Loucy (cell line): ENCODE data around the gene PLIN3.
"Not testable (repeated sequence)": the region's sequence is repeated elsewhere in the genome, so short reads cannot be mapped to it uniquely, and the experiment has no call there.

ENCODE experiments used
- H2AFZ ChIP-seq: fragments of 200-600 bp; sonication (generic); 2 replicates; pipeline ENCODE4 v1.6.0; 2016; ENCODE audit warnings: antibody characterized with exemption, mild to moderate bottlenecking, low read length, moderate library complexity
- H3F3A ChIP-seq: fragments of 200-600 bp; 2 replicates; pipeline ENCODE4 v1.6.0; 2016; ENCODE audit warnings: antibody characterized with exemption, low read depth, mild to moderate bottlenecking
- H3K27me3 ChIP-seq: fragments of 200-600 bp; sonication (generic); 2 replicates; pipeline ENCODE4 v1.6.1; 2014; ENCODE audit warnings: low read length, mild to moderate bottlenecking; ENCODE audit not compliant: insufficient read depth, poor library complexity, severe bottlenecking
- H3K36me3 ChIP-seq: fragments of 200-600 bp; sonication (generic); 2 replicates; pipeline ENCODE4 v1.6.1; 2016; ENCODE audit warnings: low read length; ENCODE audit not compliant: insufficient read depth
- H3K4me1 ChIP-seq: fragments of 200-600 bp; sonication (generic); 2 replicates; pipeline ENCODE4 v1.5.1; 2014; ENCODE audit warnings: low read length, mild to moderate bottlenecking; ENCODE audit not compliant: insufficient read depth, poor library complexity, severe bottlenecking
- H3K4me2 ChIP-seq: fragments of 200-600 bp; sonication (generic); 2 replicates; pipeline ENCODE4 v1.6.0; 2014; ENCODE audit warnings: antibody characterized with exemption, low read length, low read depth, mild to moderate bottlenecking; ENCODE audit not compliant: poor library complexity, severe bottlenecking
- H3K4me3 ChIP-seq: fragments of 200-600 bp; sonication (generic); 2 replicates; pipeline ENCODE4 v1.5.1; 2014; ENCODE audit warnings: low read length, mild to moderate bottlenecking, mixed read lengths; ENCODE audit not compliant: poor library complexity, severe bottlenecking
- H3K79me2 ChIP-seq: fragments of 200-600 bp; sonication (generic); 2 replicates; pipeline ENCODE4 v1.6.1; 2014; ENCODE audit warnings: low read length; ENCODE audit not compliant: insufficient read depth
- H3K9ac ChIP-seq: fragments of 200-600 bp; sonication (generic); 2 replicates; pipeline ENCODE4 v1.6.0; 2014; ENCODE audit warnings: mild to moderate bottlenecking, low read depth, low read length, moderate library complexity; ENCODE audit not compliant: poor library complexity, severe bottlenecking
- H3K9me2 ChIP-seq: fragments of 200-600 bp; sonication (generic); replicated peaks from 2 replicates; pipeline ENCODE4 v1.6.1; 2016; ENCODE audit warnings: low read depth, low read length, mixed read lengths
- H3K9me3 ChIP-seq: fragments of 200-600 bp; sonication (generic); 2 replicates; pipeline ENCODE4 v1.6.1; 2014; ENCODE audit warnings: mild to moderate bottlenecking, antibody characterized with exemption, low read length, low read depth; ENCODE audit not compliant: insufficient read depth
- H4K20me1 ChIP-seq: fragments of 200-600 bp; sonication (generic); 2 replicates; pipeline ENCODE4 v1.6.0; 2014; ENCODE audit warnings: antibody characterized with exemption, low read length, mild to moderate bottlenecking; ENCODE audit not compliant: insufficient read depth, poor library complexity, severe bottlenecking
- EZH2phosphoT487 ChIP-seq: fragments of 200-600 bp; IDR thresholded peaks from 2 replicates; pipeline ENCODE4 v1.6.1; 2018; ENCODE audit warnings: antibody characterized with exemption, mild to moderate bottlenecking, moderate library complexity, borderline replicate concordance
- TF ChIP-seq, protein P1 (sequence below): fragments of 200-600 bp; sonication (generic); conservative IDR thresholded peaks from 2 replicates; pipeline ENCODE4 v1.5.1; 2014; ENCODE audit warnings: mild to moderate bottlenecking, antibody characterized with exemption, low read length

PLIN3 gene

DNA sequence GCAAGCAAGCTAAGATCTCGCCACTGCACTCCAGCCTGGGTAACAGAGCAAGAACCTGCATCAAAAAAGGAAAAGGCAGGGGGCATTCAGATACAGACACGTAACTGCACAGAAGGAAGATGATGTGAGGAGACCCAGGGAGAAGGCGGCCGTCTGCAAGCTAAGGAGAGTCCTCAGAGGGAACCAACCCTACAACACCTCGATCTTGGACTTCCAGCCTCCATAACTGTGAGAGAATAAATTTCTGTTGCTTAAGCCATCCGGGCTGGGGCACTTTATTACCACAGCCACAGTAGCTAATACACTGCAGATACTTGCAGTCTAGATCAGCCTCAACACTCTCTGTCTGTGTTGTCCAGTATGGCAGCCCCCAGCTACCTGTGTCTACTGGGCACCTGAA lies 43.9 kb downstream of the PLIN3 start:
- H3K27me3 ChIP-seq: no peaks in the 10 kb centered on the region
- H3K9ac ChIP-seq: no peak overlapping the region
- no peaks in the 10 kb centered on the region for H3K9me2 ChIP-seq
- no peaks in the 10 kb centered on the region for H3F3A ChIP-seq
- H3K36me3 ChIP-seq: no peaks in the 10 kb centered on the region
- H3K4me2 ChIP-seq: no peak overlapping the region
- H3K4me3 ChIP-seq: no peak overlapping the region
- TF ChIP-seq, protein P1, sequence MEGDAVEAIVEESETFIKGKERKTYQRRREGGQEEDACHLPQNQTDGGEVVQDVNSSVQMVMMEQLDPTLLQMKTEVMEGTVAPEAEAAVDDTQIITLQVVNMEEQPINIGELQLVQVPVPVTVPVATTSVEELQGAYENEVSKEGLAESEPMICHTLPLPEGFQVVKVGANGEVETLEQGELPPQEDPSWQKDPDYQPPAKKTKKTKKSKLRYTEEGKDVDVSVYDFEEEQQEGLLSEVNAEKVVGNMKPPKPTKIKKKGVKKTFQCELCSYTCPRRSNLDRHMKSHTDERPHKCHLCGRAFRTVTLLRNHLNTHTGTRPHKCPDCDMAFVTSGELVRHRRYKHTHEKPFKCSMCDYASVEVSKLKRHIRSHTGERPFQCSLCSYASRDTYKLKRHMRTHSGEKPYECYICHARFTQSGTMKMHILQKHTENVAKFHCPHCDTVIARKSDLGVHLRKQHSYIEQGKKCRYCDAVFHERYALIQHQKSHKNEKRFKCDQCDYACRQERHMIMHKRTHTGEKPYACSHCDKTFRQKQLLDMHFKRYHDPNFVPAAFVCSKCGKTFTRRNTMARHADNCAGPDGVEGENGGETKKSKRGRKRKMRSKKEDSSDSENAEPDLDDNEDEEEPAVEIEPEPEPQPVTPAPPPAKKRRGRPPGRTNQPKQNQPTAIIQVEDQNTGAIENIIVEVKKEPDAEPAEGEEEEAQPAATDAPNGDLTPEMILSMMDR: no peak
- no peak for TF ChIP-seq EZH2phosphoT487
- no peaks in the 10 kb centered on the region for H3K9me3 ChIP-seq
- H4K20me1 ChIP-seq: peaks cover 3% of the 10 kb centered on the region
- H2AFZ ChIP-seq: no peak overlapping the region
- H3K79me2 ChIP-seq: no peaks in the 10 kb centered on the region
- H3K4me1 ChIP-seq: no peaks in the 10 kb centered on the region

DNA sequence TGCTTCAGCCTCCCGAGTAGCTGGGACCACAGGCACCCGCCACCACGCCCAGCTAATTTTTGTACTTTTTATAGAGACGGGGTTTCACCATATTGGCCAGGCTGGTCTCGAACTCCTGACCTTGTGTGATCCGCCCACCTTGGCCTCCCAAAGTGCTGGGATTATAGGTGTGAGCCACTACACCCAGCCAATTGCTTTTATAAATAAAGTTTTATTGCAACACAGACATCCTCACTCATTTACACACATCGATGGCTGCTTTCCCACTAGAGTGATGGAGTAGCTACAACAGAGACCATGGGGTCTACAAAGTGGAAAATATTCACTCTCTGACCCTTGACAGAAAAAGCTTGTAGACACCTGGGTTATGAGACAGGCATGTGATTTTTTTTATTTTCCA lies 45.1 kb downstream of the PLIN3 start:
- H4K20me1 ChIP-seq, H3K4me1 ChIP-seq, H2AFZ ChIP-seq, H3K36me3 ChIP-seq, H3K9ac ChIP-seq, H3K4me3 ChIP-seq, H3K9me2 ChIP-seq, H3K79me2 ChIP-seq, H3K9me3 ChIP-seq, H3K4me2 ChIP-seq, H3K27me3 ChIP-seq, H3F3A ChIP-seq: not testable (repeated sequence)

DNA sequence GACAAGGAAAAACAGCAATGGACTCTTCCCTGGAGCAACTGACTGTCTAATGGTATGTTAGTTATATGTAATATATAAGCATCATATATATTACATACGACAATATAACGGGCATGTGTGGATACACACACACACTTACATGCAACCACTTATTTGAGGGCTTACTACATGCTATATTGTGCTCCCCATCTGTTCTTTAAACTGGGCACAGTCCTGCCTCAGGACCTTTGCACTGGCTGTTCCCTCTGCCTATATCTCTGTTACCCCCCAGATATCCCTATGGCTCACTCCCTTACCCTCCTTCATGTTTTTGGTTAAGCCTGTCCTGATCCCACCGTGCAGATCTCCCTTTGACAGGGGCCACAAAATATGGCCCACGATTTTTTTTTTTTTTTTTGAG lies 46.2 kb downstream of the PLIN3 start:
- no peak overlapping the region for H3K9ac ChIP-seq
- no peaks in the 10 kb centered on the region for H3K9me3 ChIP-seq
- H3K79me2 ChIP-seq: no peaks in the 10 kb centered on the region
- H3K36me3 ChIP-seq: peaks cover 19% of the 10 kb centered on the region; the same call in 1 of the 2 replicates
- H3K4me2 ChIP-seq: no peak overlapping the region
- H3K27me3 ChIP-seq: no peaks in the 10 kb centered on the region
- no peaks in the 10 kb centered on the region for H4K20me1 ChIP-seq
- no peaks in the 10 kb centered on the region for H3K9me2 ChIP-seq
- no peaks in the 10 kb centered on the region for H3K4me1 ChIP-seq
- no peak overlapping the region for H2AFZ ChIP-seq
- H3K4me3 ChIP-seq: no peak overlapping the region
- no peaks in the 10 kb centered on the region for H3F3A ChIP-seq
- TF ChIP-seq, protein P1: no peak
- no peak for TF ChIP-seq EZH2phosphoT487

DNA sequence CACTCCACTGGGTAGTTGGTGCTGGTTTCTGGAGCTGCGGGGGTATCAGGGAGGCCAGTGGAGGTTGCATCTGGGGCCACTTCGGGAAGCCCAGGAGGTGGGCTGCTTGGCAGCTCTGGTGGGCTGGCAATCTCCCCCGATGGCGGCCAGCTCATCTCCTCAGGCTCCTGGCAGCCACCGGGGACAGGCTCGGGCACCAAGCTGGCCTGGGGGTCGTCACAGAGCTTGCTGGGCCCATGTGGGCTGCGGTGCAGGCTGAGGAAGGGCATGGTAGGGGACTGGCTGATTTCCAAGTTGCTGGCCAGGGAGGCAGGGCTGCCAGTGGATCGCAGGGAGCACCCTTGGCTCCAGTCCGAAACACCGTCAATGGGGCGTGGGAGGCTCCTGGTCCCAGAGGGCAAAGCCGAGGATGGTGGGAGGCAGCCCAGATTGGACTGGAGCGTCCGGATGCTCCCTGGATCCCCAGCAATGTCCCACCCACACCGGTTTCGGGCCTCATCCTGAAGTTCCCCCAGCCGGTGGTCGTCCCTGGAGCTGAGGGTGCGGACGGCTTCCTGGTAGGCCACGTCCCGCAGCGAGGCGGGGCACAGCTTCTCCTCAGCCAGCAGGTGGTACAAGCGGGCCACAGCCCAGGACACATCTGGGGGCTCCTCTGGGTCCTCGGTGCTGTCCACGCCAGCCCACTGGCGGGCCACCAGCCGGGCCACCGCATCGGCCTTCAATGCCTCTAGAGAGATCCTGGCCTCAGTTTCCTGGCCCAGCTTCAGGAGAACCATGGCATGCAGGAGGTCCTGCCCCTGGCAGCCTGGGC lies 49.8 kb downstream of the PLIN3 start:
- no peaks in the 10 kb centered on the region for H3K79me2 ChIP-seq

More for the DNA sequence above, 49.8 kb downstream of the PLIN3 start:
- Histone ChIP-seq H3K36me3 (peaks cover 21% of the 10 kb centered on the region; the same call in 1 of the 2 replicates), H3F3A (no peaks in the 10 kb centered on the region), H3K4me2 (no peak overlapping the region), H3K9ac (no peak overlapping the region), H3K4me1 (peaks cover 7% of the 10 kb centered on the region), H4K20me1 (no peaks in the 10 kb centered on the region), H2AFZ (no peak overlapping the region), H3K27me3 (no peaks in the 10 kb centered on the region), H3K9me2 (no peaks in the 10 kb centered on the region), H3K9me3 (no peaks in the 10 kb centered on the region), H3K4me3 (no peak overlapping the region)
- TF ChIP-seq, protein P1: no peak
- no peak for TF ChIP-seq EZH2phosphoT487
